ENCODE measurements around the gene PBX2.

Gene PBX2

DNA sequence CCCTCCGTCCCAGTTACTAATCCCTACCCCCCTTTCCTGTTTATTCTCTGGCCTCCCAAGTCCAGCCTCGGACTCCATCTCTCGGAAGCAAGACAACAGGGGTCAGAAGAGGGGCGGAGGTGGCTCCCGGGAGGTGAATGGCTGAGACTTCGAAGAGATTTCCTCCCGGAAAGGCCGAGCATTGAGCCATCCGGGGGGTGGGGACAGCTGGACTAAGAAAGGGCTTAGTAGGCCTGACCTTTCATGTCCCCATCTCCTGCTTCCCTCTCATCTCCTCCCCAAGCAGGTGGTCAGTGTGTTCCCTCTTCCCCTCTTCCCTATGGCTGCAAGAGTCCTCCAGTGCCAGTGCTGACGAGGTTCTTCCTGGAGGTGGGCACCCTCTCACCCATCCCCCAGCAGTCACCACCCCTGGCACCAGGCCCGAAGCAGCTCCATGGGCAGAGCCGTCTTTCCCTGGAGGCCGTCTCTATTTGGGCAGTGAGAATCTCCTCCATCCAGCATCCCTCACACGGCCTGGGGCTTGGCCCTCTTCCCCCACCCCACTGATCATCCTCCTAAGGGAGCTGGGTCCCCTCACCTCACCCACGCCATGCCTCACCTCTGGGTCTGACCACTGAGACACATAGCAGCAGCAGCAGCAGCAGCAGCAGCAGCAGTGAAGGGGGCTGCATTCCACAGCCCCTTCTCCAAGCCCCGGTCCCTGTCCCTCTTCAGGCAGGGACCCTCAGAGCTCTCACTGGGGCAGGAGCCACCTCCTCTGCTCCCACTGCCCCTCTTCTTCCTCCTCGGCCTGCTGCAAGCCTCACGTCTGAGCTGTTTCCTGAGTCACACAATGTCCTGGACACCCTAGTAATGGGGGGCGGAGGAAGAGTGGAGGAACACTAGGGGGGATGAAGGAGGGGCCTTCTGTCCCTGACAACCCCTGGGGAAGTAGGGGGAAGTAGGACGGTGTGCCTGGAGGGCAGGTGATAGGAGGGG is 33.5 kb upstream of the PBX2 start, which contains the start of gene NOTCH4:
Gene NOTCH4 (minus strand): TSS at position 810 of the 978 bp plus-strand sequence. CDS start 139 bp downstream, at position 671.
- Mint-ChIP-seq H3K27me3 (ENCODE audit: low read depth, poor library complexity) (peaks cover 20% of the 10 kb centered on the region), H3K4me3 (no peak within 1 kb of the TSS), H3K27ac (no peak within 1 kb of the TSS), H3K4me1 (peaks cover 7% of the 10 kb centered on the region), H3K36me3 (ENCODE audit: low read depth) (no peaks in the 10 kb centered on the region), H3K9me3 (no peaks in the 10 kb centered on the region)
- no peak for DNase-seq
- TF ChIP-seq, protein P1, sequence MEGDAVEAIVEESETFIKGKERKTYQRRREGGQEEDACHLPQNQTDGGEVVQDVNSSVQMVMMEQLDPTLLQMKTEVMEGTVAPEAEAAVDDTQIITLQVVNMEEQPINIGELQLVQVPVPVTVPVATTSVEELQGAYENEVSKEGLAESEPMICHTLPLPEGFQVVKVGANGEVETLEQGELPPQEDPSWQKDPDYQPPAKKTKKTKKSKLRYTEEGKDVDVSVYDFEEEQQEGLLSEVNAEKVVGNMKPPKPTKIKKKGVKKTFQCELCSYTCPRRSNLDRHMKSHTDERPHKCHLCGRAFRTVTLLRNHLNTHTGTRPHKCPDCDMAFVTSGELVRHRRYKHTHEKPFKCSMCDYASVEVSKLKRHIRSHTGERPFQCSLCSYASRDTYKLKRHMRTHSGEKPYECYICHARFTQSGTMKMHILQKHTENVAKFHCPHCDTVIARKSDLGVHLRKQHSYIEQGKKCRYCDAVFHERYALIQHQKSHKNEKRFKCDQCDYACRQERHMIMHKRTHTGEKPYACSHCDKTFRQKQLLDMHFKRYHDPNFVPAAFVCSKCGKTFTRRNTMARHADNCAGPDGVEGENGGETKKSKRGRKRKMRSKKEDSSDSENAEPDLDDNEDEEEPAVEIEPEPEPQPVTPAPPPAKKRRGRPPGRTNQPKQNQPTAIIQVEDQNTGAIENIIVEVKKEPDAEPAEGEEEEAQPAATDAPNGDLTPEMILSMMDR (IDR thresholded peaks at IDR 0.05), result no peak

DNA sequence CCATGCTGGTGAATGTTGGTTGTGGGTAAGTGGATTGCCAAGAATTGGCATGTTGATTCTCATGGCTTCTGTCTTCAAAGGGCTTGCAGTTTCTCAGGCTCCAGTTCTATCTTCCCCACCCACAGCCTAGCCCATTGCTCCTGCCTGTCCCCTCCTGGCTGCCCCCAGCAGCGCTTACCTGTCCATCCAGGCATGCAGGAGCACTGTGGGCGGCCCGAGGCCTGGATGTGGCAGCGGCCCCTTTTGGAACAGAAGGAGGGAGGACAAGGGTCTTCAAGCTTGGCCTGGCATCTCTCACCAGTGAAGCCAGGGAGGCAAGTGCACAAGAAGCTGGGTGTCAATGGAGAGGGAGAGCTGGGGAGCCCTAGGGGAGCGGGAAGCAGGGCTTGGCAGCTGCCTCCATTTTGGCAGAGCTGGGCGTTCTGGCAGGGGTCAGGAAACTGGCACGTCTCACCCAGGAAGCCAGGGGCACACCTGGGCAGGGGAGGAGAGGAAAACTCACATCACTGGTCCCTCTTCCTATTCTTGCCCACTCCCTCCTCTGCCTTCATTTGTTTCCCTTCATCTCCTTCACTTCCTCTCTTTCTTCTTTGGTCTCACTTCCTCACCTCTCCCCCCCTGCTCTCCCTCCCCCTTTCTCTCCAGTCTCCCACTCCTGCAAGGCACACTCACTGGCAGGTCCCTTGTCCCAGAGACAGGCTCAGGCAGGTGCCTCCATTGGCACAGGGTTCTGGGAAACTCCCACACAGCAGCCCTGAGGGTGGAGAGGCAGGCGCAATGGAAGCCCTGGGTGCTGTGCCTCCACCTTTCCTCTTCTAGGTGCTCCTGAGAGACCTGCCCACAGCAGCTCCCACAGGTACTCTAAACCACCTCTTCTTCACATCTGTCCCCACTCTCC is 32.6 kb upstream of the PBX2 start:
- DNase-seq, result no peak
- peaks cover 7% of the 10 kb centered on the region for H3K4me1 Mint-ChIP-seq
- H3K9me3 Mint-ChIP-seq, result no peaks in the 10 kb centered on the region
- H3K4me3 Mint-ChIP-seq, result no peak overlapping the region
- no peaks in the 10 kb centered on the region for H3K36me3 Mint-ChIP-seq (ENCODE audit: low read depth)
- H3K27me3 Mint-ChIP-seq (ENCODE audit: low read depth, poor library complexity), result peaks cover 20% of the 10 kb centered on the region
- H3K27ac Mint-ChIP-seq, result no peak overlapping the region
- TF ChIP-seq, protein P1 (IDR thresholded peaks at IDR 0.05), result no peak

DNA sequence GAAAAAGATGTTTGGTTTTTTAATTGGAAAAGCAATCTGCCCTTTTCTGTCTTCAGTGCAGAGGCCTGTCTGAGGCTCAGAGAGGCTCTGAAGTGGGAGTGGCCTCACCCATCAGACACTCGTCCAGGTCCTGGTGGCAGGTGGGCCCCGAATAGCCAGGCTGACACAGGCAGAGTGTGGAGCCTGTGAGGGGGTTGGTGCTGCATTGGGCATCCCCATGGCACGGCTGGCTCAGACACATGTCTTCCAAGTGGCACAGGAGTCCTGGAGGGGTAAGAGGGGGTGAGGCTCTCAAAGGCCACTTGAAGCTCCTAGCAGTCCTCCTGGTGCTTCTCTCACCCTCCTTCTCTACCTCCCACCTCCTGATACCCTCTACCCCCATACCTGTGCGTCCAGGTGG is 30.0 kb upstream of the PBX2 start:
- H3K27ac Mint-ChIP-seq, result no peak overlapping the region
- no peak for DNase-seq
- no peak overlapping the region for H3K4me3 Mint-ChIP-seq
- no peaks in the 10 kb centered on the region for H3K36me3 Mint-ChIP-seq (ENCODE audit: low read depth)
- peaks cover 7% of the 10 kb centered on the region for H3K4me1 Mint-ChIP-seq
- TF ChIP-seq, protein P1 (IDR thresholded peaks at IDR 0.05), result no peak
- peaks cover 19% of the 10 kb centered on the region for H3K27me3 Mint-ChIP-seq (ENCODE audit: low read depth, poor library complexity)
- H3K9me3 Mint-ChIP-seq, result no peaks in the 10 kb centered on the region

DNA sequence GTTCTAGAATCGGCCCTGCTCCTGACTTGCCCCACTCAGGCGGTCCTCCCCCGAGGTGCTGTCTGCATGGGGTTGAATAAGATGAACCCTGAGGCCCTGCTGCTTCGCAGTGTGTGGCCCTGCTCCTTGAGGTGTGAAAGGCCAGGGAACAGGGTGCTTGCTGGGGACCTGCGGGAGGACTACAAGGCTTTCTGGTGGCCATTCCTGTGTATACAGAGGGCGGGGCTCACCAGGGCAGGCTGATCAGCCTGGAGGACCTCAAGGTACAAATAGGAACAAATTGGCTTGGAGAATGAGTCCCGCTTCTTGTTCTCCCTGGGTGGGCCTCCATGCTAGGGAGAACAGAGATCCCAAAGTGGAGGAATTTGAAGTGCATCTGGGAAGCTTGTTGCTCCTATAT is 28.2 kb upstream of the PBX2 start:
- DNase-seq, result no peak

DNA sequence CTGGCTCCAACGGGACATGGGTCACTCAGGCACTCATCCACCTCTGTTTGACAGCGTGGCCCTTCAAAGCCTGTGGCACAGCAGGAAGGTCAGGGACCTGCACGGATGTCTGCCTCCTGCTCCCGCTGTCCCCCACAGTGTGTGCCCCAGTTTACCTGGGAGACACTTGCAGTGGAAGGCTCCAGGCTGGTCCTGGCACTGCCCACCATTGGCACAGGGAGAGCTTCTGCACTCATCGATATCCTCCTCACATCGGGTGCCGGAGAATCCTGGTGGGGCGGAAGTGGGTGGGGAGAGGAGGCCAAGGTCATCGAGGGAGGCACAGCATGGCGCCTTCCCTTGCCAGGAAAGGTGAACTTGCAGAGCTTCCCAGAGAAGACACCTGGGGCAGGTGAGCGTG is 27.0 kb upstream of the PBX2 start:
- no peak for DNase-seq
- Mint-ChIP-seq H3K4me3 (no peak overlapping the region), H3K36me3 (ENCODE audit: low read depth) (no peaks in the 10 kb centered on the region), H3K4me1 (no peaks in the 10 kb centered on the region), H3K27ac (no peak overlapping the region), H3K9me3 (no peaks in the 10 kb centered on the region), H3K27me3 (ENCODE audit: low read depth, poor library complexity) (peaks cover 10% of the 10 kb centered on the region)
- TF ChIP-seq, protein P1 (IDR thresholded peaks at IDR 0.05), result no peak

More for the DNA sequence above, 28.2 kb upstream of the PBX2 start:
- Mint-ChIP-seq H3K27ac (no peak overlapping the region), H3K36me3 (ENCODE audit: low read depth) (no peaks in the 10 kb centered on the region), H3K9me3 (no peaks in the 10 kb centered on the region), H3K4me3 (no peak overlapping the region), H3K4me1 (no peaks in the 10 kb centered on the region), H3K27me3 (ENCODE audit: low read depth, poor library complexity) (peaks cover 8% of the 10 kb centered on the region)
- TF ChIP-seq, protein P1 (IDR thresholded peaks at IDR 0.05), result no peak

Data from nephron progenitor cell (in vitro differentiated cells).